Parathyroid adenoma (tissue), 2 donors: ENCODE measurements around the gene ABCC1.
"Not testable (repeated sequence)": the region's sequence is repeated elsewhere in the genome, so short reads cannot be mapped to it uniquely, and the experiment has no call there.

ENCODE experiments used
- H2AFZ ChIP-seq: fragments of 300-600 bp; sonication (generic); one replicate; pipeline ENCODE4 v1.7.0; 2017; ENCODE audit warnings: antibody characterized with exemption, mild to moderate bottlenecking
- H3K27ac ChIP-seq: fragments of 300-600 bp; sonication (generic); one replicate; pipeline ENCODE4 v1.7.0; 2017
- H3K27me3 ChIP-seq: fragments of 300-600 bp; sonication (generic); one replicate; pipeline ENCODE4 v1.7.0; 2017; ENCODE audit warnings: low read length; ENCODE audit not compliant: control insufficient read depth, insufficient read depth
- H3K36me3 ChIP-seq: fragments of 300-600 bp; sonication (generic); one replicate; pipeline ENCODE4 v1.7.0; 2017; ENCODE audit warnings: low read length; ENCODE audit not compliant: control insufficient read depth, insufficient read depth
- H3K4me1 ChIP-seq: fragments of 300-600 bp; sonication (generic); one replicate; pipeline ENCODE4 v1.7.0; 2017; ENCODE audit warnings: control low read depth
- H3K4me2 ChIP-seq: fragments of 300-600 bp; sonication (generic); one replicate; pipeline ENCODE4 v1.7.0; 2017; ENCODE audit warnings: low read length
- H3K4me3 ChIP-seq: fragments of 300-600 bp; sonication (generic); one replicate; pipeline ENCODE4 v1.7.0; 2017; ENCODE audit warnings: low read depth, low read length
- H3K79me2 ChIP-seq: fragments of 300-600 bp; sonication (generic); one replicate; pipeline ENCODE4 v1.7.0; 2017; ENCODE audit warnings: control low read depth
- H3K9ac ChIP-seq: fragments of 300-600 bp; sonication (generic); one replicate; pipeline ENCODE4 v1.7.0; 2017; ENCODE audit warnings: mild to moderate bottlenecking
- H3K9me3 ChIP-seq: fragments of 300-600 bp; sonication (generic); one replicate; pipeline ENCODE4 v1.7.0; 2017; ENCODE audit warnings: low read length; ENCODE audit not compliant: control insufficient read depth
- CTCF ChIP-seq: fragments of 300-600 bp; sonication (generic); IDR thresholded peaks from one replicate; pipeline ENCODE4 v1.7.0; 2017; ENCODE audit warnings: antibody characterized with exemption, mild to moderate bottlenecking
- donor health status: primary hyperparathyroidism.

The ABCC1 gene

GRCh38 chr16:16158741-16159374 lies 209.4 kb downstream of the ABCC1 start:
- Histone ChIP-seq H3K9ac (no peak overlapping the region), H3K27ac (no peak overlapping the region), H3K9me3 (no peaks in the 10 kb centered on the region), H3K4me2 (no peak overlapping the region), H3K4me3 (no peak overlapping the region), H3K36me3 (no peaks in the 10 kb centered on the region), H2AFZ (no peak overlapping the region), H3K79me2 (peaks cover 2% of the 10 kb centered on the region), H3K27me3 (no peaks in the 10 kb centered on the region), H3K4me1 (no peaks in the 10 kb centered on the region)
- no peak for TF ChIP-seq CTCF

DNA sequence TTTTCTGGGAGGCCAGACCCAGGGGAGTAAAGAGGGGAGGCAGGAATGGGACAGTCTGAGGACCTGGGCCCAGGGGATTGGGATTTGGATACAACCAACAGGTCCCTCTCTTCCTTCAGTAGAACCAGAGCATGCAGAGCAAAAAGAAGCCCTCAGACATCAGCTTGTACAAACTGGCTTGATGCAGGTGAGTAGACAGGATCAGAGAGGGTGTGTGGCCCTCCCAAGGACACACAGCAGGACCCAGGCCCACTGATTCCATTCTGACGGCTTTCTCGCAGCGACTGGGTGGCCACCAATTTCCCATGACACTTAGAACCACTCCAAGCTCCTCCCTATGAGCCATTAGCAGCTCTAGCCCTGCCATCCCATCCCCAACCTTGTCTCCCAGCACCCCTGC lies 210.2 kb downstream of the ABCC1 start:
- H3K9me3 ChIP-seq = no peaks in the 10 kb centered on the region
- H3K4me3 ChIP-seq = no peak overlapping the region
- TF ChIP-seq CTCF = no peak
- no peak overlapping the region for H3K27ac ChIP-seq
- H3K36me3 ChIP-seq = no peaks in the 10 kb centered on the region
- no peak overlapping the region for H3K9ac ChIP-seq
- no peaks in the 10 kb centered on the region for H3K4me1 ChIP-seq
- no peak overlapping the region for H2AFZ ChIP-seq
- H3K27me3 ChIP-seq = no peaks in the 10 kb centered on the region
- peaks cover 2% of the 10 kb centered on the region for H3K79me2 ChIP-seq
- H3K4me2 ChIP-seq = no peak overlapping the region

DNA sequence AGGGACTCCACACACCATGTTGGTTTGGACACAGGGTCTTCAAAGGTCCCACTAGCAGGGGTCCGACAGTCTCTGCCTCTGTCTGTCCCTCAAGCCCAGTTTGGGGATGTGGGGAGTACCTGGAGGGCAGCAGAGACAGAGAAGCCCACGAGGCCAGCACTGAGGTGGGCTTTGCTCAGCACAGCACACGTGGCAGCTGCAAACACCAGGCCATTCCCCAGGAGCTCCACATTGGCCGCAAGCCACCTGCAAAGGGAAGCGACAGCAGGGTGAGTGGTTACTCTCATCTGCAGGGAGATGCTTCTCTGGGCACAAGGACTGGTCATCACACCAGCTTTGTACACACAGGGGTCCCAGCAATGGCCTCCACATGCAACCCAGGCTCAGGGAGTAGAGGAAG lies 211.9 kb downstream of the ABCC1 start:
- no peaks in the 10 kb centered on the region for H3K36me3 ChIP-seq

DNA sequence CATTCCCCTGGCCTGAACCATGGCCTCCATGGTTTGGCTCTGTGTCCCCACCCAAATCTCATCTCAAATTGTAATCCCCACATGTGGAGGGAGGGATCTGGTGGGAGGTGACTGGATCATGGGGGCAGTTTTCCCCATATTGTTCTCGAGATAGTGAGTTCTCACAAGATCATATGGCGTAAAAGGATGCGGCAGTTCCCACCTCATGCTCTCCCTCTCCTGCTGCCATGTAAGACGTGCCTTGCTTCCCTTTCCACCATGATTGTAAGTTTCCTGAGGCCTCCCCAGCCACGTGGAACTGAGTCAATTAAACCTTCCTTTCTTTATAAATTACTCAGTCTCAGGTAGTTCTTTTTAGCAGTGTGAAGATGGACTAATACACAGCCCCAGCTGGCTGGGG lies 212.4 kb downstream of the ABCC1 start:
- H3K4me2 ChIP-seq, H3K9ac ChIP-seq, H3K36me3 ChIP-seq, H3K9me3 ChIP-seq, H3K4me1 ChIP-seq, H3K4me3 ChIP-seq, H2AFZ ChIP-seq, H3K27ac ChIP-seq, H3K79me2 ChIP-seq, H3K27me3 ChIP-seq: not testable (repeated sequence)

More for the DNA sequence above, 211.9 kb downstream of the ABCC1 start:
- H3K27ac ChIP-seq = no peak overlapping the region
- no peak overlapping the region for H3K4me3 ChIP-seq
- H3K79me2 ChIP-seq = peaks cover 2% of the 10 kb centered on the region
- no peak overlapping the region for H3K9ac ChIP-seq
- no peaks in the 10 kb centered on the region for H3K4me1 ChIP-seq
- H3K27me3 ChIP-seq = no peaks in the 10 kb centered on the region
- H3K9me3 ChIP-seq = no peaks in the 10 kb centered on the region
- no peak for TF ChIP-seq CTCF
- H2AFZ ChIP-seq = no peak overlapping the region
- no peak overlapping the region for H3K4me2 ChIP-seq

GRCh38 chr16:16162591-16162990 lies 213.2 kb downstream of the ABCC1 start:
- H3K4me2 ChIP-seq = no peak overlapping the region
- H3K9ac ChIP-seq = no peak overlapping the region
- peaks cover 2% of the 10 kb centered on the region for H3K79me2 ChIP-seq
- H3K9me3 ChIP-seq = no peaks in the 10 kb centered on the region
- no peak overlapping the region for H3K4me3 ChIP-seq
- TF ChIP-seq CTCF = no peak
- H3K36me3 ChIP-seq = no peaks in the 10 kb centered on the region
- H2AFZ ChIP-seq = no peak overlapping the region
- no peak overlapping the region for H3K27ac ChIP-seq
- H3K27me3 ChIP-seq = no peaks in the 10 kb centered on the region
- H3K4me1 ChIP-seq = no peaks in the 10 kb centered on the region
